PFSK-1 (cell line): Measurements from ENCODE around the gene VEPH1.

ENCODE experiments used
- FOXP2 ChIP-seq: optimal IDR thresholded peaks from 2 replicates; pipeline ENCODE3; 2011; ENCODE audit warnings: borderline replicate concordance, control low read depth, inconsistent platforms; ENCODE audit not compliant: insufficient read depth; ENCODE audit errors: extremely low read length, extremely low read depth
- POLR2AphosphoS5 ChIP-seq: IDR thresholded peaks from 2 replicates; pipeline ENCODE4 v1.6.1; 2012; ENCODE audit warnings: low read depth, mild to moderate bottlenecking, control low read depth, low read length, moderate library complexity
- REST ChIP-seq, 2 experiments: IDR thresholded peaks; 2 replicates each; pipeline versions ENCODE4 v1.6.1 to v1.8.0; 2011 to 2012; ENCODE audit warnings: low read depth in 2 of 2, low read length in 2 of 2, control low read depth in 1 of 2, inconsistent platforms in 1 of 2, mild to moderate bottlenecking in 1 of 2, moderate library complexity in 1 of 2; ENCODE audit not compliant: insufficient read depth in 1 of 2
- SIN3A ChIP-seq: IDR thresholded peaks from 2 replicates; pipeline ENCODE4 v1.6.1; 2012; ENCODE audit warnings: mild to moderate bottlenecking, low read length, moderate library complexity, borderline replicate concordance; ENCODE audit not compliant: insufficient read depth
- TAF1 ChIP-seq: IDR thresholded peaks from 2 replicates; pipeline ENCODE4 v1.6.1; 2012; ENCODE audit warnings: low read length, control low read depth, borderline replicate concordance; ENCODE audit not compliant: insufficient read depth

The VEPH1 gene

DNA sequence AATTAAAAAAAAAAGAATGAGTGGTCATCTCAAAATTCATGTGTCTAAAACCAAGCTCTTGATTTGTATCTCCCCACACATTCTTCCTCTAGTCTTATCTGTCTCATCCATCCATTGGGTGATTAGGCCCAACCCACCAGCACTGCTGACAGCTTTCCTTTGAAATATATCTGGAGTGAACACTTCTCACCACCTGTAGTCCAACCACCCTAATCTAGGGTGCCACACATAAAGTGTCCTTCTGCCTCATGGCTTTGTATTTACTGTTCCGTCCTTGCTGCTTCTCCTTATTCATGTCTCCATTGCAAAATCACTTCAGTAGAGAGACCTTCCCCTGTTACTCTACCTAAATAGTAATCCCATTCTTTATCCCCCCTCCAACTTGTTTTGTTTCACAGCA is 149.0 kb downstream of the VEPH1 start:
- TF ChIP-seq FOXP2 = no peak
- no peak for TF ChIP-seq SIN3A

GRCh38 chr3:157353652-157354051 is 149.6 kb downstream of the VEPH1 start:
- TF ChIP-seq REST (IDR thresholded peaks at IDR 0.05; ENCODE audit: insufficient read depth in 1 of 2, low read depth in 2 of 2, low read length in 2 of 2) = no peak
- TF ChIP-seq POLR2AphosphoS5 = no peak
- no peak for TF ChIP-seq FOXP2
- no peak for TF ChIP-seq SIN3A
- TF ChIP-seq TAF1 = no peak

DNA sequence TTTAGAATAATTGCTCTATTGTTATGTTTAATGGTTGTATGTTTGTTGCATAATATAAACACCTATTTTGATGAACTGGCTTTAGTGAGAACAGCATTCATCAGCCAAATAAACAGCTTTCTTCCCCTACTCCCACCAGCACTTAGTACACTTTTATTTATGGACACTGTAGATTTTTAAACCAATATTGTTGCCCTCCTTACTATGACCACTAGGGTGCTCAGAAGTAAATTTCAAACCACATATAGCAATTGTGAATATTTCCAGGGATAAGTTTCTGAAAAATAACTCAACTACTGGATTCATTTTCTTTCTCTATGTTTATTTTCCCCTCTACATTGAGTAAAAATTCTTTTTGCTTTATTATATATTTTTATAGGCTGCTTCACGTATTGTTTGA is 151.2 kb downstream of the VEPH1 start:
- TF ChIP-seq FOXP2 = no peak
- no peak for TF ChIP-seq POLR2AphosphoS5
- TF ChIP-seq SIN3A = no peak
- TF ChIP-seq REST (IDR thresholded peaks at IDR 0.05; ENCODE audit: insufficient read depth in 1 of 2, low read depth in 2 of 2, low read length in 2 of 2) = no peak
- no peak for TF ChIP-seq TAF1

- TF ChIP-seq FOXP2 = no peak
- TF ChIP-seq SIN3A = no peak
- TF ChIP-seq POLR2AphosphoS5 = no peak
- no peak for TF ChIP-seq TAF1
These were observed 155.5 kb downstream of the VEPH1 start for GRCh38 chr3:157347577-157348303.

GRCh38 chr3:157336252-157337009 is 166.8 kb downstream of the VEPH1 start:
- TF ChIP-seq TAF1 (no peak), FOXP2 (no peak), REST (IDR thresholded peaks at IDR 0.05; ENCODE audit: insufficient read depth in 1 of 2, low read depth in 2 of 2, low read length in 2 of 2) (no peak), POLR2AphosphoS5 (no peak), SIN3A (no peak)
